22Rv1 (cell line): Measurements from ENCODE around the gene XRCC3.

Source experiments
- ZFX ChIP-seq: fragments of 450-650 bp; IDR thresholded peaks from 2 replicates; pipeline ENCODE4 v1.6.1; 2017; ENCODE audit warnings: antibody characterized with exemption, borderline replicate concordance
- TF ChIP-seq, protein P1 (sequence below): fragments of 450-650 bp; IDR thresholded peaks from 2 replicates; pipeline ENCODE4 v1.5.1; 2017; ENCODE audit warnings: mild to moderate bottlenecking

DNA sequence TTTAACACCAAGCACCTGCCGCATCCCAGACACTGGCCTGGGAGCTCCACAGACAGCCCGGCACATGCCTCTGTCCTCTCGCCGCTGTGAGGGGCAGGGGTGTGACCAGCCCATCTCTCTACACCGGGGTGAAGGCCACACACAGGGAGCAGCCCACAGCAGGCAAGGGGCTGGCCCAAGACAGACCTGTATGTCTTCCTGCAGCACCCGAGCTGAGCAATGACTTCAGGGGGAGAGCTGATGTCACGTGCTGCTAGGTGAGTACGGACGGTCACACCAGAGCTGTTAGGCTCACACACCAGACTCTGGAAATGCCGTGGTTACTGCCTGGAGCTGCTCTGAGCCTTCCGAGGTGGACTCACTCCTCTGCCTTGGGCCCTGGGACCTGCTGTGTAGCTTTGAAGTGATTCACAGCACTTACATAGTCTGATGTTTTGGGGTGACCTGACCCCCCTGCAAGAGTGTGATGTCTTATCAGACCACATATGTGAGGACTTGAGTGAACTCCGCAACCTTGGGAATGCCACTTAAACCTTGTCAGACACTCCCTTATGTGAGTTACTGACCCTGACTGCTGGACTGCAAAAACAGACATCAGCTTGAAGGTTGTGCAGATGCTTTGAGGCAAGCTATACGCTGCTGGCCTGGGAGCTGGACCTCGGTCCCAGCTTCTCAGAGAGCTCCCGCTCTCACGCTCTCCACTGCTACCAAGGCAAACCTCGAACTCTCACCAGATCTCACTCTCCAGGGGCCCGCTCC, 1.8 kb downstream of the XRCC3 start:
- TF ChIP-seq, protein P1, sequence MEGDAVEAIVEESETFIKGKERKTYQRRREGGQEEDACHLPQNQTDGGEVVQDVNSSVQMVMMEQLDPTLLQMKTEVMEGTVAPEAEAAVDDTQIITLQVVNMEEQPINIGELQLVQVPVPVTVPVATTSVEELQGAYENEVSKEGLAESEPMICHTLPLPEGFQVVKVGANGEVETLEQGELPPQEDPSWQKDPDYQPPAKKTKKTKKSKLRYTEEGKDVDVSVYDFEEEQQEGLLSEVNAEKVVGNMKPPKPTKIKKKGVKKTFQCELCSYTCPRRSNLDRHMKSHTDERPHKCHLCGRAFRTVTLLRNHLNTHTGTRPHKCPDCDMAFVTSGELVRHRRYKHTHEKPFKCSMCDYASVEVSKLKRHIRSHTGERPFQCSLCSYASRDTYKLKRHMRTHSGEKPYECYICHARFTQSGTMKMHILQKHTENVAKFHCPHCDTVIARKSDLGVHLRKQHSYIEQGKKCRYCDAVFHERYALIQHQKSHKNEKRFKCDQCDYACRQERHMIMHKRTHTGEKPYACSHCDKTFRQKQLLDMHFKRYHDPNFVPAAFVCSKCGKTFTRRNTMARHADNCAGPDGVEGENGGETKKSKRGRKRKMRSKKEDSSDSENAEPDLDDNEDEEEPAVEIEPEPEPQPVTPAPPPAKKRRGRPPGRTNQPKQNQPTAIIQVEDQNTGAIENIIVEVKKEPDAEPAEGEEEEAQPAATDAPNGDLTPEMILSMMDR = no peak
- no peak for TF ChIP-seq ZFX
